Activated CD4-positive, alpha-beta T cell treated with anti-CD3 and anti-CD28 coated beads, Interleukin-2, amount 10 ng/mL, durations not matched to agents 7 days and 5 days (primary cell): Measurements from ENCODE around the gene ARHGAP26. TPM values are rescaled to one million over a fixed set of nuclear protein-coding genes. Genes with fewer than 3 reads are reported as not detected.

ENCODE experiments used
- CTCF ChIA-PET: fragments of 350-600 bp; sonication (Branson Sonifier 250); formaldehyde crosslinking; loops from one replicate; lab custom pipeline; 2021; ENCODE audit warnings: antibody characterized with exemption; lab: Charles Lee
- POLR2A ChIA-PET: fragments of 350-600 bp; sonication (Branson Sonifier 250); formaldehyde crosslinking; loops from one replicate; lab custom pipeline; 2021; ENCODE audit warnings: antibody characterized with exemption; lab: Charles Lee
- DNase-seq: peaks from one replicate; pipeline ENCODE4 v3.0.0-alpha.2; 2020
- H3K27ac Mint-ChIP-seq: one replicate; pipeline ENCODE4 v1.8.0; 2021; ENCODE audit warnings: mild to moderate bottlenecking, moderate library complexity, mixed read lengths
- H3K27me3 Mint-ChIP-seq: one replicate; pipeline ENCODE4 v1.8.0; 2021; ENCODE audit warnings: mixed read lengths
- H3K36me3 Mint-ChIP-seq: one replicate; pipeline ENCODE4 v1.8.0; 2021; ENCODE audit warnings: low read depth, mixed read lengths
- H3K4me1 Mint-ChIP-seq: one replicate; pipeline ENCODE4 v1.8.0; 2021; ENCODE audit warnings: mixed read lengths
- H3K4me3 Mint-ChIP-seq: one replicate; pipeline ENCODE4 v1.8.0; 2021; ENCODE audit warnings: mild to moderate bottlenecking, moderate library complexity, mixed read lengths
- H3K9me3 Mint-ChIP-seq: one replicate; pipeline ENCODE4 v1.8.0; 2021; ENCODE audit warnings: mixed read lengths
- total RNA-seq, 2 experiments: library from RNA; stranded (reverse); gene quantifications; one replicate each; pipeline ENCODE4 v1.2.3, GENCODE V29; 2021

The ARHGAP26 gene
- total RNA-seq, 2 experiments from 2014 or later = 21.0 to 21.5 TPM

- no peak for DNase-seq
- Mint-ChIP-seq H3K27ac (no peak overlapping the region), H3K27me3 (peaks cover 5% of the 10 kb centered on the region), H3K36me3 (no peaks in the 10 kb centered on the region), H3K4me1 (peaks cover 7% of the 10 kb centered on the region), H3K9me3 (no peaks in the 10 kb centered on the region), H3K4me3 (no peak overlapping the region)
- POLR2A ChIA-PET = no interaction called here
- CTCF ChIA-PET = interaction anchor here (1.0 to 1.2 kb wide), 5 partner anchors 12 to 19 kb away, joined by 3 read pairs; no protein-coding TSS in a partner anchor
Observed at GRCh38 chr5:142737179-142737578, 33.0 kb upstream of the ARHGAP26 start.

GRCh38 chr5:142740474-142741242, 29.5 kb upstream of the ARHGAP26 start:
- DNase-seq = no peak
- Mint-ChIP-seq H3K27ac (no peak overlapping the region), H3K4me1 (no peaks in the 10 kb centered on the region), H3K4me3 (no peak overlapping the region), H3K27me3 (peaks cover 5% of the 10 kb centered on the region), H3K36me3 (no peaks in the 10 kb centered on the region), H3K9me3 (no peaks in the 10 kb centered on the region)
- ChIA-PET POLR2A (no interaction called here), CTCF (interaction anchor here (0.7 to 2.0 kb wide), 5 partner anchors 9 to 598 kb away, joined by 3 to 5 read pairs (median 3); no protein-coding TSS in a partner anchor)

- POLR2A ChIA-PET = no interaction called here
- Mint-ChIP-seq H3K4me3 (no peak overlapping the region), H3K4me1 (peaks cover 4% of the 10 kb centered on the region), H3K27me3 (peaks cover 9% of the 10 kb centered on the region), H3K9me3 (no peaks in the 10 kb centered on the region), H3K27ac (no peak overlapping the region), H3K36me3 (no peaks in the 10 kb centered on the region)
- CTCF ChIA-PET = interaction anchor here (1.1 to 2.5 kb wide), 5 partner anchors 10 to 145 kb away, joined by 3 to 9 read pairs (median 4); no protein-coding TSS in a partner anchor
- DNase-seq = no peak
Observed at GRCh38 chr5:142743592-142744441, 26.4 kb upstream of the ARHGAP26 start.

- CTCF ChIA-PET = interaction anchor here (1.6 kb wide), 1 partner anchor 32 kb away, joined by 3 read pairs; no protein-coding TSS in a partner anchor
- H3K4me1 Mint-ChIP-seq = peaks cover 12% of the 10 kb centered on the region
- H3K4me3 Mint-ChIP-seq = no peak overlapping the region
- H3K9me3 Mint-ChIP-seq = no peaks in the 10 kb centered on the region
- no peak overlapping the region for H3K27ac Mint-ChIP-seq
- H3K27me3 Mint-ChIP-seq = peaks cover 5% of the 10 kb centered on the region
- POLR2A ChIA-PET = no interaction called here
- no peaks in the 10 kb centered on the region for H3K36me3 Mint-ChIP-seq
- no peak for DNase-seq
Observed at GRCh38 chr5:142745268-142745667, 24.9 kb upstream of the ARHGAP26 start.

- peaks cover 4% of the 10 kb centered on the region for H3K27me3 Mint-ChIP-seq
- CTCF ChIA-PET = interaction anchor here (0.7 to 4.5 kb wide), 6 partner anchors 33 to 140 kb away, joined by 3 to 43 read pairs (median 4); no protein-coding TSS in a partner anchor
- peaks cover 12% of the 10 kb centered on the region for H3K4me1 Mint-ChIP-seq
- POLR2A ChIA-PET = no interaction called here
- DNase-seq = no peak
- H3K27ac Mint-ChIP-seq = no peak overlapping the region
- no peak overlapping the region for H3K4me3 Mint-ChIP-seq
- no peaks in the 10 kb centered on the region for H3K36me3 Mint-ChIP-seq
- no peaks in the 10 kb centered on the region for H3K9me3 Mint-ChIP-seq
Observed at GRCh38 chr5:142746532-142747433, 23.4 kb upstream of the ARHGAP26 start.

- POLR2A ChIA-PET = no interaction called here
- peaks cover 12% of the 10 kb centered on the region for H3K4me1 Mint-ChIP-seq
Observed at GRCh38 chr5:142748132-142748531, 22.0 kb upstream of the ARHGAP26 start.

GRCh38 chr5:142748568-142749249, 21.5 kb upstream of the ARHGAP26 start:
- no peaks in the 10 kb centered on the region for H3K36me3 Mint-ChIP-seq
- no peak overlapping the region for H3K27ac Mint-ChIP-seq
- POLR2A ChIA-PET = no interaction called here

More at GRCh38 chr5:142748132-142748531, 22.0 kb upstream of the ARHGAP26 start:
- Mint-ChIP-seq H3K4me3 (no peak overlapping the region), H3K27me3 (peaks cover 4% of the 10 kb centered on the region), H3K27ac (no peak overlapping the region), H3K36me3 (no peaks in the 10 kb centered on the region), H3K9me3 (no peaks in the 10 kb centered on the region)
- no peak for DNase-seq
- CTCF ChIA-PET = interaction anchor here (1.0 to 4.5 kb wide), 23 partner anchors 10 to 239 kb away, joined by 3 to 43 read pairs (median 4); partner anchors contain the start of gene ARHGAP26

GRCh38 chr5:142749321-142749720, 20.9 kb upstream of the ARHGAP26 start:
- no peak overlapping the region for H3K27ac Mint-ChIP-seq
- POLR2A ChIA-PET = interaction anchor here (0.6 kb wide), 1 partner anchor 41 kb away, joined by 5 read pairs; no protein-coding TSS in a partner anchor
- no peak overlapping the region for H3K4me3 Mint-ChIP-seq
- DNase-seq = no peak
- no peaks in the 10 kb centered on the region for H3K9me3 Mint-ChIP-seq
- H3K27me3 Mint-ChIP-seq = peaks cover 4% of the 10 kb centered on the region
- H3K36me3 Mint-ChIP-seq = no peaks in the 10 kb centered on the region
- CTCF ChIA-PET = interaction anchor here (0.5 to 4.5 kb wide), 21 partner anchors 9 to 164 kb away, joined by 3 to 43 read pairs (median 5); partner anchors contain the start of gene ARHGAP26
- H3K4me1 Mint-ChIP-seq = peaks cover 12% of the 10 kb centered on the region

More at GRCh38 chr5:142748568-142749249, 21.5 kb upstream of the ARHGAP26 start:
- H3K9me3 Mint-ChIP-seq = no peaks in the 10 kb centered on the region
- DNase-seq = peak; percentile 58
- H3K27me3 Mint-ChIP-seq = peaks cover 4% of the 10 kb centered on the region
- CTCF ChIA-PET = interaction anchor here (0.7 to 4.5 kb wide), 28 partner anchors 8 to 239 kb away, joined by 3 to 43 read pairs (median 4); partner anchors contain the start of gene ARHGAP26
- no peak overlapping the region for H3K4me3 Mint-ChIP-seq
- H3K4me1 Mint-ChIP-seq = peaks cover 12% of the 10 kb centered on the region

GRCh38 chr5:142753116-142753631, 17.0 kb upstream of the ARHGAP26 start:
- CTCF ChIA-PET = interaction anchor here (0.6 to 1.7 kb wide), 11 partner anchors 15 to 127 kb away, joined by 3 to 9 read pairs (median 4); partner anchors contain the start of gene ARHGAP26
- no peak overlapping the region for H3K27ac Mint-ChIP-seq
- DNase-seq = no peak
- H3K27me3 Mint-ChIP-seq = no peaks in the 10 kb centered on the region
- no peak overlapping the region for H3K4me3 Mint-ChIP-seq
- H3K9me3 Mint-ChIP-seq = no peaks in the 10 kb centered on the region
- peaks cover 15% of the 10 kb centered on the region for H3K4me1 Mint-ChIP-seq
- no peaks in the 10 kb centered on the region for H3K36me3 Mint-ChIP-seq
- POLR2A ChIA-PET = interaction anchor here (0.6 kb wide), 1 partner anchor 570 kb away, joined by 3 read pairs; no protein-coding TSS in a partner anchor

GRCh38 chr5:142754031-142754430, 16.1 kb upstream of the ARHGAP26 start:
- H3K4me1 Mint-ChIP-seq = peaks cover 12% of the 10 kb centered on the region
- no peaks in the 10 kb centered on the region for H3K27me3 Mint-ChIP-seq
- ChIA-PET CTCF (interaction anchor here (0.6 to 2.9 kb wide), 11 partner anchors 11 to 692 kb away, joined by 3 to 9 read pairs (median 4); no protein-coding TSS in a partner anchor), POLR2A (interaction anchor here (0.6 kb wide), 1 partner anchor 571 kb away, joined by 3 read pairs; no protein-coding TSS in a partner anchor)
- no peak for DNase-seq
- no peaks in the 10 kb centered on the region for H3K36me3 Mint-ChIP-seq
- no peak overlapping the region for H3K27ac Mint-ChIP-seq
- no peak overlapping the region for H3K4me3 Mint-ChIP-seq
- no peaks in the 10 kb centered on the region for H3K9me3 Mint-ChIP-seq

GRCh38 chr5:142756576-142756975, 13.6 kb upstream of the ARHGAP26 start:
- ChIA-PET POLR2A (no interaction called here), CTCF (interaction anchor here (2.9 kb wide), 1 partner anchor 13 kb away, joined by 6 read pairs; no protein-coding TSS in a partner anchor)
- Mint-ChIP-seq H3K4me1 (peaks cover 3% of the 10 kb centered on the region), H3K4me3 (no peak overlapping the region), H3K27ac (no peak overlapping the region), H3K27me3 (no peaks in the 10 kb centered on the region), H3K36me3 (no peaks in the 10 kb centered on the region), H3K9me3 (no peaks in the 10 kb centered on the region)
- DNase-seq = no peak
